ENCODE measurements around the gene PPP4R1.

The PPP4R1 gene

GRCh38 chr18:9568186-9568585, 46.2 kb downstream of the PPP4R1 start:
- Mint-ChIP-seq H3K9me3 (no peaks in the 10 kb centered on the region), H3K27me3 (no peaks in the 10 kb centered on the region), H3K27ac (no peak overlapping the region), H3K36me3 (ENCODE audit: insufficient read depth) (peaks cover 12% of the 10 kb centered on the region), H3K4me3 (no peak overlapping the region), H3K4me1 (ENCODE audit: low read depth in 2 of 2) (peaks cover 0 to 4% of the 10 kb centered on the region in 2 donors)
- DNase-seq = no peak
- ATAC-seq (replicated peaks) = no peak

DNA sequence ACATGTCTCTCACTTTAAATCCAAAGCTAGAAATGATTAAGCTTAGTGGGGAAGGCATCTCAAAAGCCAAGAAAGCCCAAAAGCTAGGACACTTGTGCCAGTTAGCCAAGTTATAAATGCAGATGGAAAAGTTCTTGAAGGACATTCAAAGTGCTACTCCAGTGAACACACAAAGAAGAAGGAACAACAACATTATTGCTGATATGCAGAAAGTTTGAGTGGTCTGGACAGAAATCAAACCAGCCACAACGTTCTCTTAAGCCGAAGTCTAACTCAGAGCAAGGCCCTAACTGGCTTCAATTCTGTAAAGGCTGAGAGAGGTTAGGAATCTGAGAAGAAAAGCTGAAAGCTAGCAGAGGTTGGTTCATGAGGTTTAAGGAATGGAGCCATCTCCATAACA, 49.0 kb downstream of the PPP4R1 start:
- peaks cover 25% of the 10 kb centered on the region for H3K36me3 Mint-ChIP-seq (ENCODE audit: insufficient read depth)
- ATAC-seq (replicated peaks) = no peak
- H3K4me1 Mint-ChIP-seq (ENCODE audit: low read depth in 2 of 2) = peaks cover 2 to 11% of the 10 kb centered on the region in 2 donors
- no peak for DNase-seq
- H3K9me3 Mint-ChIP-seq = no peaks in the 10 kb centered on the region
- no peaks in the 10 kb centered on the region for H3K27me3 Mint-ChIP-seq
- H3K27ac Mint-ChIP-seq = peak overlapping the region in 1 of 2 donors; percentile 39
- no peak overlapping the region for H3K4me3 Mint-ChIP-seq

DNA sequence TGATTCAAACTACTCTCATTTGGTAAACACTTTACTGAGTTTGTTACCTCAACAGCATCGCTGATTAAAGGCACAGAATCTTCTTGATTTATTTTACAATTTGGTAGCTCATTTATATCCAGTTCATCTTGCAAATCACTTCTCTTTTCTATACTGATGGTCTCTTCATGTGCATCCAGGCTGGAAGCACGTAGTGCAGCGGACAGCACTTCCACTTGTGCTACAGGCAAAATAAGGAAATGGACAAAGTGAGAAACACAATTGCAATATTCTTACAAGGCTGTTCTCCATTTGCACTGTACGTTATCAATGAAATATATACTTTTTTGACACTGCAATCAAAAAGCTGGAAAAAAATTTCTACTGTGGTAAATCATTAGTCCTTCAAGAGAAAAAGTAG, 51.0 kb downstream of the PPP4R1 start:
- no peaks in the 10 kb centered on the region for H3K9me3 Mint-ChIP-seq
- no peaks in the 10 kb centered on the region for H3K27me3 Mint-ChIP-seq
- no peak overlapping the region for H3K4me3 Mint-ChIP-seq
- H3K36me3 Mint-ChIP-seq (ENCODE audit: insufficient read depth) = peaks cover 36% of the 10 kb centered on the region
- peaks cover 2 to 11% of the 10 kb centered on the region in 2 donors for H3K4me1 Mint-ChIP-seq (ENCODE audit: low read depth in 2 of 2)
- DNase-seq = no peak
- no peak overlapping the region for H3K27ac Mint-ChIP-seq
- ATAC-seq (replicated peaks) = no peak

DNA sequence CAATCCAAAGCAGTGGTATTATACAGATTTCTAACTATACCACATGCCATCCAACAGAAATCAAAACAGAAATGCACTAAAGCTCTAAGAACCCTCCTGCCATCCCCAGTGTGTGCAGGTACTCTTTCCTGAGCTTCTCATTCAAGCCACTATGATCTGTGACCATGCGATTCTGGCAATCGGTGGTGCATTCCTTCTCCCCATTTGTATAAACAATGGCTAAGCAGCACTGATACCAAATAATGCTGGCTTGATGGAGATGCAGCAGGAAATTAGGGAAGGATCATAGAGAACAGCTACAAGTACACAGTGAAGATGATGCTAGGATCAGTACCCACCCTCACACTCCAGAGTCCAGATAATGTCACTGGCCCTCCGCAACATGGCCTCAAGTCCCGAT, 51.8 kb downstream of the PPP4R1 start:
- Mint-ChIP-seq H3K36me3 (ENCODE audit: insufficient read depth) (peaks cover 43% of the 10 kb centered on the region), H3K27ac (peak overlapping the region in 1 of 2 donors; percentile 63), H3K4me3 (no peak overlapping the region), H3K27me3 (no peaks in the 10 kb centered on the region), H3K9me3 (no peaks in the 10 kb centered on the region), H3K4me1 (ENCODE audit: low read depth in 2 of 2) (peaks cover 2 to 11% of the 10 kb centered on the region in 2 donors)
- no peak for DNase-seq
- no peak for ATAC-seq (replicated peaks)

GRCh38 chr18:9561759-9562158, 52.6 kb downstream of the PPP4R1 start:
- no peak overlapping the region for H3K4me3 Mint-ChIP-seq
- H3K27me3 Mint-ChIP-seq = no peaks in the 10 kb centered on the region
- no peaks in the 10 kb centered on the region for H3K9me3 Mint-ChIP-seq
- no peak for DNase-seq
- no peak for ATAC-seq (replicated peaks)
- peaks cover 2 to 11% of the 10 kb centered on the region in 2 donors for H3K4me1 Mint-ChIP-seq (ENCODE audit: low read depth in 2 of 2)
- H3K36me3 Mint-ChIP-seq (ENCODE audit: insufficient read depth) = peaks cover 47% of the 10 kb centered on the region
- H3K27ac Mint-ChIP-seq = no peak overlapping the region

DNA sequence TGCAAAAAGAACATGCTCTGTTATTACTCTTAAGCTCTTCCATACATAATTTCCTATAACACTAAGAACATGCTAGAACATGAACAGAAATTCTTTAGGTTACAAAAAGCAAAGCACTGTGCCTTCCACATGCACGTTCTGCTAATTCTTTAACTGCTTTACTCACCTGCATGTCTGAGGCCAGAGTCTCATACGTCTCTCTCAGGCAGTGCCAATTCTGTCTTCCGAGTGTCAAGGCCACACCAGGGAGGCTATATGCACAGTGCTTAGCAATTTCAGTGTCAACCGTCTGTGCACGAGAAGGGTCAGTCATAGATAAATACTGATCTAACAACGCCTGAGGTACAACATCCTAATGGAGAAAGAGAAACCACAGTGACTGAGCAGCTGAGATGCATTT, 55.1 kb downstream of the PPP4R1 start:
- ATAC-seq (replicated peaks) (no peak), DNase-seq (no peak)
- Mint-ChIP-seq H3K27me3 (no peaks in the 10 kb centered on the region), H3K4me3 (no peak overlapping the region), H3K9me3 (no peaks in the 10 kb centered on the region), H3K4me1 (ENCODE audit: low read depth in 2 of 2) (peaks cover 2 to 7% of the 10 kb centered on the region in 2 donors), H3K36me3 (ENCODE audit: insufficient read depth) (peaks cover 67% of the 10 kb centered on the region), H3K27ac (no peak overlapping the region)

DNA sequence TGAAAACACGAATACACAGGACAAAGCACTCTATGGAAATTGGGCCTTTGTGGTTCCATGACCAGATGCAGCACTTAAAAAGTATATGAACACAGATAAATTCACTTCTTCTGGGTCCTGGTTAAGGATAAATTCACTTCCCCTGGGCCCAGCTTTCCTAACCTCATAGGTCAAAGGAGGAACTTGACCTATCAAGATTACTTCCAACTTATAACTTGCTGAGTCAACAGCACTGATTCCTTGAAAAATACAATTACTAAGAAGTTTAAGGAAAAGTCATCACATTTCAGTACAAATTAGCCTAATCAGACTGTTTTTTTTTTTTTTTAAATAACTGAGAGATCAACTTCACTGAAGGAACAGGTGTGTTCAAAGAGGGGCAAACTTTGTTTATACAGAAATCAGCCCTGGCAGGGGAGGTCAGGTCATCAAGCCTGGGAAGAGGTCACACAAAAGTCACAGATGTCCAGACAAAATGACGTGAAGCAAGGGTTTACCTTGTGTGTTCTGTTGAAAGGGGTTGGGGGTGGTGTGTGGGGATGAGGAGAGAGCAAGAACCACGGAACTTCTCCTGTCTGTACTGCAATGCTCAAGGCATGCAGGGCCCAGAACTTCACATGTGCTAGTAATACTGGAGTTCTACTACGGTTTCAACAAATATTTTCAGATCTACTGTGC, 55.8 kb downstream of the PPP4R1 start:
- Mint-ChIP-seq H3K36me3 (ENCODE audit: insufficient read depth) (peaks cover 75% of the 10 kb centered on the region), H3K27me3 (no peaks in the 10 kb centered on the region)
- ATAC-seq (replicated peaks) = no peak

GRCh38 chr18:9557250-9557943, 57.0 kb downstream of the PPP4R1 start:
- peaks cover under 1 to 2% of the 10 kb centered on the region in 2 donors for H3K4me1 Mint-ChIP-seq (ENCODE audit: low read depth in 2 of 2)
- H3K27ac Mint-ChIP-seq = peak overlapping the region in 1 of 2 donors; percentile 35
- DNase-seq (no peak), ATAC-seq (replicated peaks) (no peak)
- no peaks in the 10 kb centered on the region for H3K9me3 Mint-ChIP-seq
- peaks cover 75% of the 10 kb centered on the region for H3K36me3 Mint-ChIP-seq (ENCODE audit: insufficient read depth)
- no peaks in the 10 kb centered on the region for H3K27me3 Mint-ChIP-seq
- H3K4me3 Mint-ChIP-seq = no peak overlapping the region

More for the DNA sequence above, 55.8 kb downstream of the PPP4R1 start:
- Mint-ChIP-seq H3K4me1 (ENCODE audit: low read depth in 2 of 2) (peaks cover 2 to 7% of the 10 kb centered on the region in 2 donors), H3K9me3 (no peaks in the 10 kb centered on the region), H3K4me3 (no peak overlapping the region), H3K27ac (peak overlapping the region in 1 of 2 donors; percentile 26)
- DNase-seq = no peak

DNA sequence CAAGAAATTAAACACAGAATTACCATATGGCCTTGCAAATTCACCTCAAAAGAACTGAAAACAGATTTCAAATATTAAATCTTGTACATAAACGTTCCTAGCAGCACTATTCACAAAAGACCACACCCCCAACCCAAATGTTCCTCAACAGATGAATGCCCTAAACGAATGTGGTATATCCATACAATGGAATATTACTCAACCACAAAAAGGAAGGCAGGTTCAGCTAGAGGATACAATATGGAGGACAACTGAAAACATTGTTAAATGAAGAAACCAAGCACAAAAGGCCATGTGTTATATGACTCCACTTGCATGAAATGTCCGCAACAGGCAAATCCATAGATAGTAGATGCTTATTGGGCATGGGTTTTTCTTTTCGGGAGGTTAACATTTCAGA, 61.7 kb downstream of the PPP4R1 start:
- Mint-ChIP-seq H3K36me3 (ENCODE audit: insufficient read depth) (peaks cover 75% of the 10 kb centered on the region), H3K27ac (no peak overlapping the region), H3K4me3 (no peak overlapping the region), H3K9me3 (no peaks in the 10 kb centered on the region), H3K27me3 (no peaks in the 10 kb centered on the region), H3K4me1 (ENCODE audit: low read depth in 2 of 2) (no peaks in the 10 kb centered on the region)
- no peak for ATAC-seq (replicated peaks)
- no peak for DNase-seq

GRCh38 chr18:9552191-9552590, 62.2 kb downstream of the PPP4R1 start:
- Mint-ChIP-seq H3K9me3 (no peaks in the 10 kb centered on the region), H3K27me3 (no peaks in the 10 kb centered on the region), H3K27ac (no peak overlapping the region), H3K4me1 (ENCODE audit: low read depth in 2 of 2) (no peaks in the 10 kb centered on the region), H3K4me3 (no peak overlapping the region), H3K36me3 (ENCODE audit: insufficient read depth) (peaks cover 77% of the 10 kb centered on the region)
- ATAC-seq (replicated peaks) (no peak), DNase-seq (no peak)

DNA sequence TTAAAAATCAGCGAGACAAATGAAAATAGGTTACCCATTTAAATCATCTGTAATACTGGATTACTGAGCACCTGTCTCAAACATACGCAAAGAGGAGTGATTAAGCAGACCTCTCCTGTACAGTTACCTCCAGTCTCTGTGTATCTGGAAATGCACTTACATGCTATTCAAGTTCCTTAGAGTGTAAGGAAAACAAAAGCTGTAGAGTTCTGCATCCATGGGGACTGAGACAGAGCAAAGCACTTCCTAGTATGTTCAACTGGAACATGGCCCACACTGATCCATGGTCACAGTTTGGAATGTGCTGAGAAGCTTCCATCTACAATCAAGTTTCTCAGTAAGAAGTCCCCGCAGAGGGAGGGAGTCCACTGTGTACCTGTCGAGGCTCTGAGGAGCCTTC, 63.9 kb downstream of the PPP4R1 start:
- no peak overlapping the region for H3K4me3 Mint-ChIP-seq
- peaks cover 76% of the 10 kb centered on the region for H3K36me3 Mint-ChIP-seq (ENCODE audit: insufficient read depth)
- ATAC-seq (replicated peaks) = no peak
- H3K4me1 Mint-ChIP-seq (ENCODE audit: low read depth in 2 of 2) = no peaks in the 10 kb centered on the region
- no peaks in the 10 kb centered on the region for H3K9me3 Mint-ChIP-seq
- H3K27ac Mint-ChIP-seq = no peak overlapping the region
- DNase-seq = no peak
- no peaks in the 10 kb centered on the region for H3K27me3 Mint-ChIP-seq

- no peaks in the 10 kb centered on the region for H3K27me3 Mint-ChIP-seq
- peaks cover 0 to under 1% of the 10 kb centered on the region in 2 donors for H3K4me1 Mint-ChIP-seq (ENCODE audit: low read depth in 2 of 2)
- H3K27ac Mint-ChIP-seq = peak overlapping the region in 1 of 2 donors; percentile 60
- H3K4me3 Mint-ChIP-seq = no peak overlapping the region
- ATAC-seq (replicated peaks) (no peak), DNase-seq (no peak)
- peaks cover 68% of the 10 kb centered on the region for H3K36me3 Mint-ChIP-seq (ENCODE audit: insufficient read depth)
- H3K9me3 Mint-ChIP-seq = no peaks in the 10 kb centered on the region
These were observed 65.0 kb downstream of the PPP4R1 start for GRCh38 chr18:9549405-9549804.

DNA sequence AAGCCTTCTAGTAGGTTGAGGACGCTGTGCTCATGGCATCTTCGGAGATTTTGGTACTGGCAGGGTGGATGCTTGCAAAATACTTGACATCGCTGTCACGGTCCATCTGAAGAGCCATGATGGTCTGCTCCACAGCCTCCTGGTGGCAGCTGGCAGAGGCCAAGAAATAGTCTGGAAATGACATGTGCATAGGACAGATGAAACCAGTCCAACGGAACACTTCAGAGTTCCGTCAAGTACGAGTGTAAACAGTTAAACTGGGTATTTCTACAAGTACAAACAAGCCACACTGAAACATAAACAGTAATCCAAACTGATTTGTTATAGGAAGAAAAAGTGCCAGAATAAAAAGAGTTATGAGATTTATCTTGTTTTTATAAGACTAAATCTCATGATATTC, 66.6 kb downstream of the PPP4R1 start:
- ATAC-seq (replicated peaks) (no peak), DNase-seq (no peak)
- Mint-ChIP-seq H3K9me3 (no peaks in the 10 kb centered on the region), H3K36me3 (ENCODE audit: insufficient read depth) (peaks cover 52% of the 10 kb centered on the region), H3K4me3 (no peak overlapping the region), H3K4me1 (ENCODE audit: low read depth in 2 of 2) (peaks cover 2 to 12% of the 10 kb centered on the region in 2 donors), H3K27me3 (no peaks in the 10 kb centered on the region), H3K27ac (no peak overlapping the region)

DNA sequence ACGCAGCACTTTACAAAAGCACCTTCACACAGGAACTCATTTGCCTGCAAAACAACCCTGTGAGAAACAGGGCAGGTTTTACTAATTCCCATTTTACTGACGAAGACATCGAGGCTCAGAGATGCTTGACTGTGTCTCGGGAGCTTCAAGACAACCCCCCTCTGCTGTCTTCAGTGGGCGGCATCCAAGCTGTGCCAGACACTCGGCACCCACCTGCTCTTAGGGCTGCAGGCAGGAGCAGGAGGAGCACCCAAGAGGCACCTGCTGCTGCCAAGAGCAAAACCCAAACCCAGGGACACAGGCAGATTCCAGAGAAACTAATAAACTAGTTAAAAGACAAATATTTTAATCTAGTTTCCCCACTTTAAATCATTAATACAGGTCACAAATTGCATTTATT, 67.9 kb downstream of the PPP4R1 start:
- Mint-ChIP-seq H3K4me3 (no peak overlapping the region), H3K4me1 (ENCODE audit: low read depth in 2 of 2) (peaks cover 2 to 13% of the 10 kb centered on the region in 2 donors), H3K27me3 (no peaks in the 10 kb centered on the region), H3K36me3 (ENCODE audit: insufficient read depth) (peaks cover 43% of the 10 kb centered on the region), H3K27ac (peak overlapping the region; percentile 56 to 77), H3K9me3 (no peaks in the 10 kb centered on the region)
- ATAC-seq (replicated peaks) (no peak), DNase-seq (no peak)
